Heart left ventricle (tissue), 13 donors: ENCODE data around the gene ADCY5.

Experiments
- CTCF ChIP-seq, 12 donors: fragments of 200-600 bp; sonication (generic) in 4 of 12; IDR thresholded peaks; one replicate each; pipeline versions ENCODE4 v1.5.0 to v1.8.0; 2018 to 2022; ENCODE audit warnings: antibody characterized with exemption in 12 of 12, mild to moderate bottlenecking in 5 of 12
- POLR2A ChIP-seq, 2 donors: fragments of 450-650 bp; IDR thresholded peaks; one replicate each; pipeline ENCODE4 v1.6.1; 2017; ENCODE audit warnings: antibody characterized with exemption in 2 of 2, mild to moderate bottlenecking in 2 of 2, moderate library complexity in 2 of 2
- donor health status: ischemic (EF 13 %, LVEDD 7.1; RV severe dilation, severe dysfunction).
- donor health status: DM: no; HTN: yes; CAD: no.
- donor health status: DM: no; HTN: no; CAD: no.
- donor health status: ischemic (EF 25% LVEDD 6.9; RV normal size, moderate dysfunction).
- donor health status: ischemic (EF 25% LVEDD 5.7; RV mildly dilated, moderate dysfunction).
- donor health status: ischemic (EF 35%, LVEDD 5.7; RV mildly dilated, moderate dysfunction).
- donor health status: nonischemic (EF 11% LVEDD 7.7; RV severe dilation, severe dysfunction).
- donor health status: DM: yes; HTN: yes; CAD: no.
- donor health status: PGD.
- donor health status: ischemic (EF 29% LVEDD 5.4; RV normal size, mild dysfunction).
- donor health status: nonischemic (EF 23%, LVEDD 6.1; RV moderate dilation, normal function).

DNA sequence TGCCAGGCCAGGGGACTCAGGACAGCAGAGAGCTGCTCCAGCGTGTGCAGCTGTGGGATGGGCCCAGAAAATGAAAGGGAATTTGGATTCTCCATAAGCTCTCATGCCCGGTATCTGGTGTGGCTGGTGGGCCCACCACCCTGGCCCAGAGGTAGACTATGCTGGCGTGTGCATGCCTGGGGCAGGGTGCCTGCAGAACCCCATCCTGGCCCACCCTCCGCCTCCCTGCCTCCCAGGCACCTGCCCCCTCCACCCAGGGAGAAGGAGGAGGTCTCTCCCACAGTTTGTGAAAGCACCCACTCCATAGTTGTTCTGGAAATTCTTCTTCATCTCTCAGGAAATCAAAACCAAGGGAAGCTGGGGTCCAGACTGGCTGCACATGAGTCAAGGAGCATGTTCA is 112.9 kb downstream of the ADCY5 start:
- no peak for TF ChIP-seq POLR2A (IDR thresholded peaks at IDR 0.05)
- no peak for TF ChIP-seq CTCF (IDR thresholded peaks at IDR 0.05)
